ENCODE data around the gene NCAPD2.

- TF ChIP-seq EZH2 (IDR thresholded peaks at IDR 0.05) (no peak), CTCF (IDR thresholded peaks at IDR 0.05) (no peak), EZH2phosphoT487 (IDR thresholded peaks at IDR 0.05) (no peak)
Measured at GRCh38 chr12:6461401-6462233, 32.3 kb upstream of the NCAPD2 start.

Measured in neural progenitor cell (in vitro differentiated cells).